IPS-11a (cell line): Measurements from ENCODE around the gene EPO.
"Not testable (repeated sequence)": the region's sequence is repeated elsewhere in the genome, so short reads cannot be mapped to it uniquely, and the experiment has no call there.

Experiments used
- H3K4me3 ChIP-seq: one replicate; pipeline ENCODE4 v1.5.1; 2013; ENCODE audit warnings: low read depth, low read length, control low read depth

Gene EPO

DNA sequence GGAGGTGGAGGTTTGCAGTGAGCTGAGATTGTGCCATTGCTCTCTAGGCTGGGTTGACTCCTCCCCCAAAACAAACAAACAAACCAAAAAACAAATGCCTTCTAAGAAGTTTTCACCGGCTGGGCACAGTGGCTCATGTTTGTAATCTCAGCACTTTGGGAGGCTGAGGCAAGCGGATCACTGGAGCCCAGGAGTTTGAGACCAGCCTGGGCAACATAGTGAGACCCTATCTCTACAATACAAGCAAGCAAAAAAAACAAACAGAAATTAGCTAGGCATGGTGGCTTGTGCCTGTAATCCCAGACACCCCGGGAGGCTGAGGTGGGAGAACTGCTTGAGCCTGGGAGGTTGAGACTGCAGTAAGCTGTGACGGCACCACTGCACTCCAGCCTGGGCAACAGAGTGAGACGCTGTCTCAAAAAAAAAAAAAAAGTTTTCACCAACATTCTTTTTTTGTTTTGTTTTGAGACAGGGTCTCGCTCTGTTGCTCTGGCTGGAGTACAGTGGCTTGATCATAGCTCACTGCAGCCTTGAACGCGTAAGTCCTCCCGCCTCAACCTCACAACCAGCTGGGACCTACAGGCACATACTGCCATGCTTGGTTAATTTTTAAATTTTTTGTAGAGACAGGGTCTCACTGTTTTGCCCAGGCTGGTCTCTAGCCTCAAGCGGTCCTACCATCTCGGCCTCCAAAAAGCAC is 11.8 kb downstream of the EPO start:
- H3K4me3 ChIP-seq: no peak overlapping the region

DNA sequence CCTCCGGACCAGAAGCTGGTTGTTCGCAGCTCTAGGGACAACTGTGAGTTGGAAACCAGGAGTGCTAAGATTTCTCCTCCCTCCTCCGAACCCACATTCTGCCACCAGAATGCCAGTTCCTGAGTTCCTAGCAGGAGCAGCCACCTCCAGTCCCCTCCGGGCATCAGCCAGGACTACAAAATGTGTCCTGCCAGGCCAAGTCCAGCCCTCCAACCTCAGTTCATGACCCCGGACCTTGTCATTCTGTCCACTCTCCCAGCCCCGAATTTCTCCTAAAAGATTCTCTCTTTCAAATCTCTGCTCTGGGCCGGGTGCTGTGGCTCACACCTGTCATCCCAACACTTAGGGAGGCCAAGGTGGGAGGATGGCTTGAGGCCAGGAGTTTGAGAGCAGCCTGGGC is 15.5 kb downstream of the EPO start:
- H3K4me3 ChIP-seq: no peak overlapping the region

DNA sequence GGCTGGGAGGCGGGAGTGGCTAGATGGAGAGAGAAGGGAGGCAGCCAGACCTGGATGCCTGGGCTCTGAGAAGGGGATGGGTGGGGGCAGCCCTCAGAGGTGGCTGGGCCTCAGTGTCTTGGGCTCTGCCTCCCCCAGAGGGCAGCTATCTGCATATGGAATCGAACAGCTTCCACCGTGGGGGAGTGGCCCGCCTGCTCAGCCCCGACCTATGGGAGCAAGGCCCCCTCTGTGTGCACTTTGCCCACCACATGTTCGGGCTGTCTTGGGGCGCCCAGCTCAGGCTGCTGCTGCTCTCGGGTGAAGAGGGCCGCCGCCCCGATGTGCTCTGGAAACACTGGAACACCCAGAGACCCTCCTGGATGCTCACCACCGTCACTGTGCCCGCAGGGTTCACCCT is 16.4 kb downstream of the EPO start:
- H3K4me3 ChIP-seq: no peak overlapping the region

DNA sequence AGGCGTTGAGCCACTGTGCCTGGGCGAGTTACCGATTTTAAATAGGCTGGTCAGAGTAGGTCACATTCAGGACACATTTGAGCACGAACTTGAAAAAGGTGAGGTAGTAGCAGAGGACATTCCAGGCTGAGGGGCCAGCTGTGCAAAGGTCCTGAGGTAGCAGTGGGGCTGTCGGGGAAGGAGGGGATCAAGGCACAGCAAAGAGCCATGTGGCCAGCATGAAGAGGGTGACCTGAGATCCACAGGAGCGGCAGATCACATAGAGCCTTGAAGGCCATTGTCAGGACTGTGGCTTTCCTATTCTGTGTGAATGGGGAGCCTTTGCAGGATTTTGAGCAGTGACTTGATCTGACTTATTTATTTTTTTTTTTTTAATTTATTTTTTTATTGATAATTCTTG is 19.7 kb downstream of the EPO start:
- no peak overlapping the region for H3K4me3 ChIP-seq

DNA sequence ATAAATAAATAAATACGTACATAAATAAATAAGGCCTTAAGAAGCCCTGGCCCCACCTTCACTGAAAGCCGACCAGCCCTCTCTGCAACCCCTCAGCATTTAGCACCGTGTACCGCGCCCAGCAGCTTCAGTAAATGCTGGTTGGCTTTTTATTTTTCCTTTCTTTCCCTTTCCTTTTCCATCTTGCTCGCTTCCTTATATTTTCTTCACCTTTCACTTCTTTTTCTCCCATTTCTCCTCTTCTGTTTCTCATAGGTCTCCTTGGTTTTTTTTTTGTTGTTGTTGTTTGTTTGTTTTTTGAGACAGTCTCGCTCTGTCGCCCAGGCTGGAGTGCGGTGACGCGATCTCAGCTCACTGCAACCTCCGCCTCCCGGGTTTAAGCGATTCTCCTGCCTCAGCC is 24.3 kb downstream of the EPO start:
- no peak overlapping the region for H3K4me3 ChIP-seq

DNA sequence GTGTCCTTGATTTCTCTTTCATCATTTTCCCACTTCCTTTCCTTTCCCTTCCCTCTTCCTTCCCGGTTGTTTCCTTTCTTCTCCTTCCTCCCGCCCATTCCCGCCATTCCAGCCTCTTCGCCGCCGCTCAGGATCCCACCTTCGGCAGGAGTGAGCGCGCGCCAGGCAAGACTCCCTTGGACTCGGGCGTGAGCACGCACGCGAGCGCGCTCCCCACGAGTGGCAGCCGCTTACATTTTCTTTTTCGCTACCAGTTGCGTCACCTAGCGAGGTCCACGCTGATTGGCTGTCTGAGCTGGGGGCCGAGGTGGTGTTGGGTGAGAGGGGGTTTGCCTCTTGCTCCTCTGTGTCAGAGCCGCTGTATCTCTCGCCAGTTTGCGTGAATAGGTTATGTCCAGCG is 24.9 kb downstream of the EPO start:
- H3K4me3 ChIP-seq: no peak overlapping the region

DNA sequence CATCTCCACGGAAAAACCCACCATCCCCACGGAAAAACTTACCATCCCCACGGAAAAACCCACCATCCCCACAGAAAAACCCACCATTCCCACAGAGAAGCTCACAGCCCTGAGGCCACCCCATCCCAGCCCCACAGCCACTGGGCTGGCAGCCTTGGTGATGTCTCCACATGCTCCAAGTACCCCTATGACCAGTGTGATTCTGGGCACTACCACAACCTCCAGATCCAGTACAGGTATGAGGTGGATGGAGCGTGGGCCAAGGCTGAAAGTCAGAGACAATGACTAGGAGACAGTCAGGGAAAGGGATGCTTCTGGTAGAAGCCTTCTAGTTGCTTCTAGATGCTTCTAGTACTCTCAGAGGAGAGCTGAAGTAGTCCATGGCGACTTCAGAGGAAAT is 32.7 kb downstream of the EPO start:
- H3K4me3 ChIP-seq: no peak overlapping the region

DNA sequence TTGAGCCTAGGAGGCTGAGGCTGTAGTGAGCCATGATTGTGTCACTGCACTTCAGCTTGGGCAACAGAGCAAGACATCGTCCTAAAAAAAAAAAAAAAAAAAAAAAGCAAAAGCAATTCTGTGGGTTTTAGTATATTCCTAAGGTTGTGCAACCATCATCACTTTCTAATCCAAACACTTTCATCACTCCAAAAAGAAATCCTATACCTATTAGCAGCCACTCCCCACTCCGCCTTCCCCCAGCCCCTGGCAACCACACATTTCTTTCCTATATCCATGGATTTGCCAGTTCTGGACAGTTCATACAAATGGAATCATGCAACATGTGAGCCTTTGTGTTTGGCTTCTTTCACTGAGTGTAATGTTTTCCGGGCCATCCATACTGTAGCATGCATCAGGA is 33.5 kb downstream of the EPO start:
- H3K4me3 ChIP-seq: no peak overlapping the region

DNA sequence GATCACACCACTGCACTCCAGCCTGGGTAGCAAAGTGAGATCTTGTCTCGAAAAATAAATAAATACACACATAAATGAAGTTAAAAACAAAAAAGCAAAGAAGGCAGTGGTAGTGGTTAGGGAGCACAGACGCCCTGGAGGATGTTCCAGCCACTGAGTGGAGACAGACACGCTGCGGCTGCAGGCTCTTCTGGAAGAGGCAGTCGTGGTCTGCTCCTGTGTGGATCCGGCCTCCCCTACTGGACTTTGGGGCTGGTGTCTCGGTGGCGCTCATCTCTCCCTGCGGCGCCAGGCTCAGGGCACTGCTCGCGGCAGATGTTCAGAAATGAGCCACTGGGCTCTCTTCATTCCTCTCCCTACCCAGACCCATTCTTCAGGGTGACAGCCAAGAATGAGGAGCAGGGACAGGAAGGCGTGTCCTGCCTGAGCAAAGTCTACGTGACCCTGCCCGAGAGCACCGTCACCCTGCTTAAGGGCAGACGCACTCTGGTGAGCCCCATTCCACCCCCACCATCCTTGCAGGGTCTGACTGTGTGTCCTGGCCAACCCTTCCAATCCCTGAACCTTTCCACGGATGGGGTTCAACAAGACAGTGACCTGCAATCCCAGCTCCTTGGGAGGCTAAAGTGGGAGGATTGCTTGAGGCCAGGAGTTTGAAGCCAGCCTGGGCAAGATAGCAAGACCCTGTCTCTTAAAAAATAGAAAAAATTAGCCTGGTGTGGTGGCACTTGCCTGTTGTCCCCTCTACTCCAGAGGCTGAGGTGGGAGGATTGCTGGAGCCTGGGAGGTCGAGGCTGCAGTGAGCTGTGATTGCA is 39.3 kb downstream of the EPO start:
- no peak overlapping the region for H3K4me3 ChIP-seq

DNA sequence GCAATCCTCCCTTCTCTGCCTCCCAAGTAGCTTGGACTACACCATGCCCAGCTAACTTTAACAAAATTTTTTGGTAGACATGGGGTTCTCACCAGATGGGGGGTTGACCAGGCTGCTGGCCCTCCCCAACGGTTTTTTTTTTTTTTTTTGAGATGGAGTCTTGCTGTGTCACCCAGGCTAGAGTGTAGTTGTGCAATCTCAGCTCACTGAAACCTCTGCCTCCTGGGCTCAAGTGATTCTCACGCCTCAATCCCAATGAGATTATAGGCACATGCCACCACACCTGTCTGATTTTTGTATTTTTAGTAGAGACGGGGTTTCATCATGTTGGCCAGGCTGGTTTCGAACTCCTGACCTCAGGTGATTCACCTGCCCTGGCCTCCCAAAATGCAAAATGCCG is 42.6 kb downstream of the EPO start:
- H3K4me3 ChIP-seq: not testable (repeated sequence)

DNA sequence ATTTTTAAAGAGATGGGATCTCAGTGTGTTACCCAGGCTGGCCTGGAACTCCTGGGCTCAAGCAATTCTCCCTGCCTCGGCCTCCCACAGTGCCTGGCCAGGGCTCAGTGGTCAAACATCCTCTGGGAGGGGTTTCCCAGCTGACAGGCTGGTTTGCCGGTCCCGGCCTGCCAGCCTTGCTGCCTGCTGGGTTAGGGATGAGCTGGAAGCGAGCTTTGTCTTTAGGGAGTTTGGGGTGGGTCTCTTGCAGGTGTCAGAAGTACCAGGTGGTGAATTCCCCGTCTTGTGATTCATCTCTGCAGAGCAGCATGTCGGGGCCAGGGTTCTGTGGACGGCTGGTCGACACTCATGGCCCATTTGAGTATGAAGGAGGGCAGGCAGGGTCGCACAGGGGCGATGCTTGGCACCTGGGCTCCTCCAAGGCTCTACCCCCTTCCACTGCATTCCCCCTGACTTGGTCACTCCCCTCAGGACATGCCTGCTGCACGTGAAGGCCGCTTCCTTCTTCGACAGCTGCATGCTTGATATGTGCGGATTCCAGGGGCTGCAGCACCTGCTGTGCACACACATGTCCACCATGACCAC is 43.4 kb downstream of the EPO start:
- no peak overlapping the region for H3K4me3 ChIP-seq

DNA sequence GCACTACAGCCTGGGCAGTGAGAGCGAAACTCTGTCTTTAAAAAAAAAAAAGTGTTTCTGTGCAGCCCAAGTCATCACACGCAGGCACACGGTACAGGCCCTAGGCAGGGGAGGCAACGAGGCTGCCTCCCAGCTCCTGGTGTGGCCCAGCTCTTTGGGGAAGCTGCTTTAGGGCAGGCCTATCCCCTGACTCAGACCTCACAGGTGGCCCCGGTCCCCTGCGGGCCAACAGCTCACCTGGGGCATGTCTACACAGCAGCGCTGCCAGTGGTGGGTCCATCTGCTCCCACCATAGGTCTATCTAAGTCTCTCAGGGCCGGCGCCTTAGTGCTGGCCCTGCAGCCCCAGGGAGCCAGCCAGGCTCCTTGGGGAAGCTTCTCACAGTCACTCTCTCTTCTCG is 44.6 kb downstream of the EPO start:
- no peak overlapping the region for H3K4me3 ChIP-seq

DNA sequence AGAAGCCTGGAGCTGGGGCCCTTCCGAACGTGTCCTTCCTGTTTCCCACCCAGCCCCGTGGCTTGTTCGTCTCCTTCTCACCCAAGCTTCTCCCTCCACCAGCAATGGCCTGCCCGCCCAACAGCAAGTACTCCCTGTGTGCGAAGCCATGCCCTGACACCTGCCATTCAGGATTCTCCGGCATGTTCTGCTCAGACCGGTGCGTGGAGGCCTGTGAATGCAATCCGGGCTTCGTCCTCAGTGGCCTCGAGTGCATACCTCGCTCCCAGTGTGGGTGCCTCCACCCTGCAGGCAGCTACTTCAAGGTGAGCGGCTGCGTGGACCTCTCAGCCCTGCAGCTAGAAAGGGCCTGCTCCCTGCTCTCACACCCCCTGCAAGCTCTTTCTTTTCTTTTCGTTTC is 45.0 kb downstream of the EPO start:
- H3K4me3 ChIP-seq: no peak overlapping the region

DNA sequence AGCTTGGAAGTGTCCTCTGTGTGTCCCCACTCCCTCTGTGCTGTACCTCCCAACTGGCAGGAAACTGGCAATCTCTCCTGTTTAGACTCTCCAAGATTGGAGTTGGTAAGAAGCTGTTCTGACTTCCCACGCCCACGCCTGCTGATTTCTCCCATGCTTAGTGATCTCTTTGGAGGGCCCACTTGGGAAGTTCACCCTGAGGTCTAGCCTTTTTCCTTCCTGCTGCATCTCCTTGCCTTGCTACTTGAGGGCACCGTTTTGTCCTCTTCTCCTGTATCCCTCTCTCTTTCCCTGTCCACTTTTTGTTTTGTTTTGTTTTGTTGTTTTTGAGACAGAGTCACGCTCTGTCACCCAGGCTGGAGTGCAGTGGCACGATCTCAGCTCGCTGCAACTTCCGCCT is 48.5 kb downstream of the EPO start:
- no peak overlapping the region for H3K4me3 ChIP-seq
